ENCODE measurements around the gene ERMN. TPM values are rescaled to one million over a fixed set of nuclear protein-coding genes. Genes with fewer than 3 reads are reported as not detected.

The ERMN gene
- total RNA-seq, 2 experiments from 2014 or later, result 17.3 to 18.0 TPM

DNA sequence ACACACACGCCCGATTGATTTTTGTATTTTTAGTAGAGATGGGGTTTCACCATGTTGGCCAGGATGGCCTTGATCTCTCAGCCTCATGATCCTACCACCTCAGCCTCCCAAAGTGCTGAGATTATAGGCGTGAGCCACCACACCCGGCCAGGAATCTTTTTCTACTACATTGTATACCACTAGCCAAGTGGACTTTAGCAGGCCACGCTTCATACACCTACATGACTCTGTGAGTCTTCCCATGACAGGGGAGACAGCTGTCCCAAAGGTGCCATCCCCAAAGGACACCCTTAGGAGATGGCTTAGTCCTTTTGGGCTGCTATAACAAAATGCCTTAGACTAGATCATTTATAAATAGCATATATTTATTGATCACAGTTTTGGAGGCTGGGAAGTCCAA is 32.8 kb downstream of the ERMN start:
- Histone ChIP-seq H3K27me3 (ENCODE audit: control insufficient read depth in 1 of 2, insufficient read depth in 2 of 2, low read length in 2 of 2) (no peaks in the 10 kb centered on the region), H3K36me3 (ENCODE audit: insufficient read depth, low read length) (no peaks in the 10 kb centered on the region), H3K27ac (ENCODE audit: low read depth in 1 of 2, low read length in 2 of 2) (no peak overlapping the region), H3K4me3 (ENCODE audit: low read length) (no peak overlapping the region), H3K4me1 (ENCODE audit: insufficient read depth, low read length) (no peaks in the 10 kb centered on the region), H3K9me3 (ENCODE audit: control insufficient read depth in 1 of 2, insufficient read depth in 1 of 2, low read length in 2 of 2) (no peaks in the 10 kb centered on the region)
- DNase-seq (no peak), ATAC-seq (ENCODE audit: poor library complexity) (no peak)
- intact Hi-C loops (cut with DNase I, micrococcal nuclease), result no loop called here
- Mint-ChIP-seq H3K4me1 (ENCODE audit: low read depth) (no peaks in the 10 kb centered on the region), H3K36me3 (ENCODE audit: low read depth) (no peaks in the 10 kb centered on the region), H3K4me3 (no peak overlapping the region), H3K27ac (no peak overlapping the region), H3K27me3 (no peaks in the 10 kb centered on the region), H3K9me3 (no peaks in the 10 kb centered on the region)
- ChIA-PET POLR2A (no interaction called here), CTCF (interaction anchor here (1.2 kb wide), 1 partner anchor 9 kb away, joined by 3 read pairs; no protein-coding TSS in a partner anchor)
- TF ChIP-seq, protein P1, sequence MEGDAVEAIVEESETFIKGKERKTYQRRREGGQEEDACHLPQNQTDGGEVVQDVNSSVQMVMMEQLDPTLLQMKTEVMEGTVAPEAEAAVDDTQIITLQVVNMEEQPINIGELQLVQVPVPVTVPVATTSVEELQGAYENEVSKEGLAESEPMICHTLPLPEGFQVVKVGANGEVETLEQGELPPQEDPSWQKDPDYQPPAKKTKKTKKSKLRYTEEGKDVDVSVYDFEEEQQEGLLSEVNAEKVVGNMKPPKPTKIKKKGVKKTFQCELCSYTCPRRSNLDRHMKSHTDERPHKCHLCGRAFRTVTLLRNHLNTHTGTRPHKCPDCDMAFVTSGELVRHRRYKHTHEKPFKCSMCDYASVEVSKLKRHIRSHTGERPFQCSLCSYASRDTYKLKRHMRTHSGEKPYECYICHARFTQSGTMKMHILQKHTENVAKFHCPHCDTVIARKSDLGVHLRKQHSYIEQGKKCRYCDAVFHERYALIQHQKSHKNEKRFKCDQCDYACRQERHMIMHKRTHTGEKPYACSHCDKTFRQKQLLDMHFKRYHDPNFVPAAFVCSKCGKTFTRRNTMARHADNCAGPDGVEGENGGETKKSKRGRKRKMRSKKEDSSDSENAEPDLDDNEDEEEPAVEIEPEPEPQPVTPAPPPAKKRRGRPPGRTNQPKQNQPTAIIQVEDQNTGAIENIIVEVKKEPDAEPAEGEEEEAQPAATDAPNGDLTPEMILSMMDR (IDR thresholded peaks at IDR 0.05), result no peak

DNA sequence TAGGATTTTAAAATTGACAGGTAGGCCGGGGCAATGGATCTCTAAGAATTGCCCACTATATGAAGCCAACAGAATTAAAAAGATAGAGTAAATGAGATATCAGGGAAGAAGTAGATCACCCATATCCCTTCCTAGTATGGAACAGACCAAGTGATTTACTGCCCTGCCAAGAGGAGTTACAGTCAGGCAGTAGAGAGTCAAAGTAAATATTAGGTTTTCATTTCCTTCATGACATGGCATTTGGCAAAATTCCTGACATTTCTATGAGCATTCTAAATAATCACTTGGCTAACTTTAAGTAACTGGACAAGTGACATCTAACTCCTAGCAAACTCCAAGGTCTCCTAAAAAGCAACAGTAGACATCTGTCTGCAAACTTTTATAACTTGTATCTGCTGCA is 34.6 kb downstream of the ERMN start:
- H3K27ac Mint-ChIP-seq, result no peak overlapping the region
- POLR2A ChIA-PET, result no interaction called here
- no peaks in the 10 kb centered on the region for H3K9me3 Mint-ChIP-seq
- H3K4me1 ChIP-seq (ENCODE audit: insufficient read depth, low read length), result no peaks in the 10 kb centered on the region
- no peak overlapping the region for H3K27ac ChIP-seq (ENCODE audit: low read depth in 1 of 2, low read length in 2 of 2)
- H3K27me3 ChIP-seq (ENCODE audit: control insufficient read depth in 1 of 2, insufficient read depth in 2 of 2, low read length in 2 of 2), result no peaks in the 10 kb centered on the region
- CTCF ChIA-PET, result no interaction called here
- DNase-seq (no peak), ATAC-seq (ENCODE audit: poor library complexity) (no peak)
- H3K27me3 Mint-ChIP-seq, result peaks cover 4% of the 10 kb centered on the region
- H3K4me3 Mint-ChIP-seq, result no peak overlapping the region
- intact Hi-C loops (cut with DNase I, micrococcal nuclease), result no loop called here
- no peaks in the 10 kb centered on the region for H3K36me3 Mint-ChIP-seq (ENCODE audit: low read depth)
- H3K9me3 ChIP-seq (ENCODE audit: control insufficient read depth in 1 of 2, insufficient read depth in 1 of 2, low read length in 2 of 2), result no peaks in the 10 kb centered on the region
- no peak overlapping the region for H3K4me3 ChIP-seq (ENCODE audit: low read length)
- H3K4me1 Mint-ChIP-seq (ENCODE audit: low read depth), result no peaks in the 10 kb centered on the region
- TF ChIP-seq, protein P1 (IDR thresholded peaks at IDR 0.05), result no peak
- H3K36me3 ChIP-seq (ENCODE audit: insufficient read depth, low read length), result no peaks in the 10 kb centered on the region

DNA sequence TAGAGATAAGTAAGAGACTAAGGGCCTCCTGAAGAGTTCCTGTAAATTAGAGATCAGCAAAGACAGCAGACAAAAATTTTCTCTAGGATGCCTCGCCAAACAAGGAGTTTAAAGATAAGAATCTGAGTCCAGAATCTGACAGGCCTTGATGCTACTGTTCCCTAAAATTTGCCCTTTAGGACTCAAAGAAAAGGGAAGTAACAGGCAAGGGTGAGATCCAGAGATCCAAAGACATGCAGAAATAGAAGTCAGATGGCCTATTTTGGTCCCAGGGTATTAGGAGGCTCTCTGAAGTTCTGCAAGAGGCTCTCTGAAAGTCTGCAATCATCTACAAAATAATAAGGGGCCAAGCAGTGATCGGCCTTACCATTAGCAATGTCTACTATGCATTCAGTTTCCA is 35.1 kb downstream of the ERMN start:
- no peak overlapping the region for H3K4me3 Mint-ChIP-seq
- H3K27me3 Mint-ChIP-seq, result peaks cover 7% of the 10 kb centered on the region
- intact Hi-C loops (cut with DNase I, micrococcal nuclease), result no loop called here
- Histone ChIP-seq H3K9me3 (ENCODE audit: control insufficient read depth in 1 of 2, insufficient read depth in 1 of 2, low read length in 2 of 2) (no peaks in the 10 kb centered on the region), H3K27ac (ENCODE audit: low read depth in 1 of 2, low read length in 2 of 2) (no peak overlapping the region), H3K27me3 (ENCODE audit: control insufficient read depth in 1 of 2, insufficient read depth in 2 of 2, low read length in 2 of 2) (no peaks in the 10 kb centered on the region), H3K36me3 (ENCODE audit: insufficient read depth, low read length) (no peaks in the 10 kb centered on the region), H3K4me3 (ENCODE audit: low read length) (no peak overlapping the region), H3K4me1 (ENCODE audit: insufficient read depth, low read length) (no peaks in the 10 kb centered on the region)
- no peaks in the 10 kb centered on the region for H3K4me1 Mint-ChIP-seq (ENCODE audit: low read depth)
- ATAC-seq (ENCODE audit: poor library complexity) (no peak), DNase-seq (no peak)
- TF ChIP-seq, protein P1 (IDR thresholded peaks at IDR 0.05), result no peak
- POLR2A ChIA-PET, result no interaction called here
- CTCF ChIA-PET, result no interaction called here
- no peaks in the 10 kb centered on the region for H3K9me3 Mint-ChIP-seq
- H3K36me3 Mint-ChIP-seq (ENCODE audit: low read depth), result no peaks in the 10 kb centered on the region
- H3K27ac Mint-ChIP-seq, result no peak overlapping the region

Measured in CD4-positive, alpha-beta T cell (primary cell).